H1 (cell line): ENCODE measurements around the gene RDH16. TPM values are rescaled to one million over a fixed set of nuclear protein-coding genes. Genes with fewer than 3 reads are reported as not detected.

Source experiments
- CTCF ChIA-PET: fragments of 300-600 bp; sonication (Branson Sonifier 250); formaldehyde crosslinking; loops from one replicate; lab custom pipeline; 2021; ENCODE audit not compliant: partially characterized antibody; lab: Charles Lee
- POLR2A ChIA-PET: fragments of 300-600 bp; sonication (Branson Sonifier 250); formaldehyde crosslinking; loops from one replicate; lab custom pipeline; 2021; ENCODE audit warnings: inconsistent platforms; ENCODE audit not compliant: partially characterized antibody; lab: Charles Lee
- DNase-seq, 2 experiments: peaks; one replicate each; pipeline versions ENCODE4 v3.0.0 to v3.0.0-alpha.2; 2010 to 2022; ENCODE audit warnings: low spot score in 2 of 2, low read depth in 1 of 2, mixed read lengths in 1 of 2
- FAIRE-seq: peaks from 2 replicates; lab custom pipeline; 2011; peaks lifted over from hg19 to GRCh38; lab: Jason Lieb, UNC
- H2AFZ ChIP-seq: 2 replicates; pipeline ENCODE4 v1.8.1; 2012; ENCODE audit warnings: low read length, inconsistent platforms
- H2AK5ac ChIP-seq: 2 replicates; pipeline ENCODE4 v1.6.1; 2013; ENCODE audit warnings: low read depth, low read length
- H2BK120ac ChIP-seq: replicated peaks from 2 replicates; pipeline ENCODE3; 2013; ENCODE audit warnings: low read depth, low read length, inconsistent platforms
- H2BK12ac ChIP-seq: 2 replicates; pipeline ENCODE4 v1.6.1; 2013; ENCODE audit warnings: low read depth, low read length
- H2BK15ac ChIP-seq: 2 replicates; pipeline ENCODE4 v1.6.1; 2013; ENCODE audit warnings: low read length
- H2BK20ac ChIP-seq: 2 replicates; pipeline ENCODE4 v1.6.1; 2013; ENCODE audit warnings: low read length
- H2BK5ac ChIP-seq: 2 replicates; pipeline ENCODE4 v1.6.1; 2013; ENCODE audit warnings: low read depth, low read length
- H3K14ac ChIP-seq: 2 replicates; pipeline ENCODE4 v1.6.1; 2013; ENCODE audit warnings: inconsistent platforms; ENCODE audit not compliant: insufficient read length
- H3K18ac ChIP-seq: 2 replicates; pipeline ENCODE4 v1.6.1; 2013; ENCODE audit warnings: low read length; ENCODE audit errors: extremely low read depth
- H3K23ac ChIP-seq: 2 replicates; pipeline ENCODE4 v1.6.1; 2013; ENCODE audit warnings: inconsistent platforms; ENCODE audit not compliant: insufficient read length
- H3K23me2 ChIP-seq: 2 replicates; pipeline ENCODE4 v1.6.1; 2013; ENCODE audit warnings: low read depth, low read length
- H3K27ac ChIP-seq: 2 replicates; pipeline ENCODE4 v1.6.1; 2011; ENCODE audit warnings: low read depth, low read length, inconsistent platforms
- H3K27me3 ChIP-seq, 4 experiments: replicated peaks in 1 of 4; 1 replicate in 1 of 4; 2 replicates in 3 of 4; pipeline versions ENCODE4 v1.6.1 to v1.8.1; 2011 to 2013; ENCODE audit warnings: low read length in 3 of 4, mild to moderate bottlenecking in 3 of 4, inconsistent platforms in 2 of 4, mixed read lengths in 2 of 4, moderate library complexity in 1 of 4; ENCODE audit not compliant: control insufficient read depth in 3 of 4, insufficient read depth in 3 of 4; ENCODE audit errors: extremely low read depth in 1 of 4
- H3K36me3 ChIP-seq, 4 experiments: 2 replicates each; pipeline versions ENCODE4 v1.6.1 to v1.8.1; 2011 to 2013; ENCODE audit warnings: mild to moderate bottlenecking in 4 of 4, low read length in 3 of 4, moderate library complexity in 2 of 4, control low read depth in 1 of 4, inconsistent platforms in 1 of 4; ENCODE audit not compliant: insufficient read depth in 4 of 4, control insufficient read depth in 2 of 4
- H3K4ac ChIP-seq: replicated peaks from 2 replicates; pipeline ENCODE3; 2013; ENCODE audit warnings: low read length, low read depth, mixed read lengths, inconsistent platforms; ENCODE audit not compliant: insufficient read length
- H3K4me1 ChIP-seq, 4 experiments: replicated peaks in 1 of 4; 1 replicate in 1 of 4; 2 replicates in 3 of 4; pipeline versions ENCODE4 v1.6.1 to v1.8.1; 2011 to 2013; ENCODE audit warnings: low read length in 3 of 4, inconsistent platforms in 2 of 4, mixed read lengths in 1 of 4; ENCODE audit not compliant: insufficient read depth in 4 of 4, control insufficient read depth in 3 of 4
- H3K4me2 ChIP-seq, 2 experiments: 2 replicates each; pipeline versions ENCODE4 v1.6.1 to v1.8.1; 2011 to 2013; ENCODE audit warnings: low read depth in 2 of 2, low read length in 2 of 2, control low read depth in 1 of 2, inconsistent platforms in 1 of 2, mild to moderate bottlenecking in 1 of 2; ENCODE audit not compliant: insufficient read depth in 1 of 2
- H3K4me3 ChIP-seq, 4 experiments: fragments of 200-600, 300-600 bp in 1 of 4; sonication (generic), shearing (Covaris generic), sonication (Bioruptor Twin) in 1 of 4; 2 replicates each; pipeline versions ENCODE4 v1.5.1 to v1.8.1; 2011 to 2016; ENCODE audit warnings: low read length in 4 of 4, low read depth in 3 of 4, control low read depth in 2 of 4, inconsistent platforms in 2 of 4, mild to moderate bottlenecking in 2 of 4, mixed read lengths in 1 of 4, moderate library complexity in 1 of 4; ENCODE audit not compliant: insufficient read depth in 2 of 4; ENCODE audit errors: extremely low read depth in 1 of 4
- H3K56ac ChIP-seq: replicated peaks from 2 replicates; pipeline ENCODE3; 2013; ENCODE audit warnings: low read depth, mild to moderate bottlenecking, mixed read lengths, low read length, inconsistent platforms; ENCODE audit not compliant: insufficient read length
- H3K79me1 ChIP-seq: 2 replicates; pipeline ENCODE4 v1.6.1; 2013; ENCODE audit warnings: low read depth, low read length, control low read depth
- H3K79me2 ChIP-seq, 2 experiments: 2 replicates each; pipeline versions ENCODE4 v1.6.1 to v1.8.1; 2012 to 2013; ENCODE audit warnings: low read length in 2 of 2, mild to moderate bottlenecking in 2 of 2, inconsistent platforms in 1 of 2; ENCODE audit not compliant: insufficient read depth in 2 of 2, control insufficient read depth in 1 of 2
- H3K9ac ChIP-seq, 4 experiments: replicated peaks in 1 of 4; 1 replicate in 1 of 4; 2 replicates in 3 of 4; pipeline versions ENCODE4 v1.6.1 to v1.8.1; 2011 to 2013; ENCODE audit warnings: low read depth in 3 of 4, low read length in 3 of 4, control low read depth in 2 of 4, mild to moderate bottlenecking in 2 of 4, moderate library complexity in 2 of 4, inconsistent platforms in 1 of 4; ENCODE audit errors: extremely low read depth in 1 of 4
- H3K9me3 ChIP-seq, 2 experiments: 2 replicates each; pipeline versions ENCODE4 v1.6.1 to v1.8.1; 2012 to 2013; ENCODE audit warnings: mild to moderate bottlenecking in 2 of 2, moderate library complexity in 2 of 2, control low read depth in 1 of 2, inconsistent platforms in 1 of 2, low read depth in 1 of 2, low read length in 1 of 2, mixed read lengths in 1 of 2; ENCODE audit not compliant: insufficient read depth in 2 of 2
- H4K20me1 ChIP-seq, 2 experiments: replicated peaks in 1 of 2; 2 replicates each; pipeline versions ENCODE3 to v1.8.1; 2011 to 2013; ENCODE audit warnings: inconsistent platforms in 2 of 2, low read length in 2 of 2, mild to moderate bottlenecking in 1 of 2; ENCODE audit not compliant: insufficient read depth in 2 of 2, control insufficient read depth in 1 of 2
- H4K5ac ChIP-seq: 2 replicates; pipeline ENCODE4 v1.6.1; 2013; ENCODE audit warnings: low read length, low read depth, mixed read lengths, inconsistent platforms; ENCODE audit not compliant: insufficient read length
- H4K8ac ChIP-seq: 2 replicates; pipeline ENCODE4 v1.8.0; 2013; ENCODE audit warnings: mild to moderate bottlenecking, moderate library complexity, low read length, inconsistent platforms; ENCODE audit not compliant: insufficient read depth; ENCODE audit errors: extremely low read depth
- H4K91ac ChIP-seq: replicated peaks from 2 replicates; pipeline ENCODE3; 2013; ENCODE audit warnings: low read length, mixed read lengths, inconsistent platforms; ENCODE audit not compliant: insufficient read length
- ASH2L ChIP-seq: fragments of 200-600, 300-600 bp; sonication (generic); IDR thresholded peaks from one replicate; pipeline ENCODE4 v1.7.1; 2017; ENCODE audit warnings: low read length
- CHD2 ChIP-seq: IDR thresholded peaks from 2 replicates; pipeline ENCODE4 v1.6.1; 2012; ENCODE audit warnings: low read length, improper control_type of control experiment
- EZH2 ChIP-seq: fragments of 200-600 bp; sonication (generic); IDR thresholded peaks from 2 replicates; pipeline ENCODE4 v1.7.1; 2012; ENCODE audit warnings: low read depth, mild to moderate bottlenecking, moderate library complexity, low read length, inconsistent platforms; ENCODE audit not compliant: severe bottlenecking
- HDAC2 ChIP-seq, 2 experiments: fragments of 300-600 bp in 1 of 2; sonication (generic) in 1 of 2; IDR thresholded peaks; 2 replicates each; pipeline ENCODE4 v1.6.1; 2011 to 2012; ENCODE audit warnings: low read depth in 2 of 2, low read length in 2 of 2, mild to moderate bottlenecking in 2 of 2, moderate library complexity in 2 of 2, borderline replicate concordance in 1 of 2, inconsistent platforms in 1 of 2
- KDM4A ChIP-seq: IDR thresholded peaks from one replicate; pipeline ENCODE4 v1.7.1; 2012; ENCODE audit warnings: low read depth, mild to moderate bottlenecking, moderate library complexity, low read length, inconsistent platforms; ENCODE audit not compliant: severe bottlenecking
- KDM5A ChIP-seq: fragments of 200-600 bp; IDR thresholded peaks from 2 replicates; pipeline ENCODE4 v1.7.1; 2012; ENCODE audit warnings: mild to moderate bottlenecking, low read length, inconsistent platforms, mixed read lengths
- NANOG ChIP-seq: IDR thresholded peaks from 2 replicates; pipeline ENCODE4 v1.6.1; 2011; ENCODE audit warnings: low read length, low read depth, mild to moderate bottlenecking, inconsistent platforms; ENCODE audit not compliant: insufficient read depth, poor library complexity, severe bottlenecking
- PHF8 ChIP-seq: fragments of 200-600 bp; sonication (generic); conservative IDR thresholded peaks from 2 replicates; pipeline ENCODE4 v1.7.1; 2012; ENCODE audit warnings: low read depth, mild to moderate bottlenecking, inconsistent platforms, low read length, moderate library complexity
- RAD21 ChIP-seq, 2 experiments: IDR thresholded peaks in 1 of 2; conservative IDR thresholded peaks in 1 of 2; 2 replicates each; pipeline ENCODE4 v1.6.1; 2011; ENCODE audit warnings: low read depth in 2 of 2, low read length in 2 of 2, improper control_type of control experiment in 1 of 2, inconsistent platforms in 1 of 2, mild to moderate bottlenecking in 1 of 2, moderate library complexity in 1 of 2
- SP1 ChIP-seq: IDR thresholded peaks from 2 replicates; pipeline ENCODE4 v1.6.1; 2011; ENCODE audit warnings: low read depth, low read length
- SRF ChIP-seq: IDR thresholded peaks from 2 replicates; pipeline ENCODE4 v1.6.1; 2011; ENCODE audit warnings: mild to moderate bottlenecking, low read depth, low read length, moderate library complexity
- ZNF274 ChIP-seq: IDR thresholded peaks from 2 replicates; pipeline ENCODE4 v1.7.0; 2012; ENCODE audit warnings: low read length, borderline replicate concordance; ENCODE audit errors: extremely low read depth
- WGBS, 2 experiments: shearing (Covaris generic) in 1 of 2; methylation state at CpG; one replicate each; pipeline versions ENCODE4 v1.1.6 to v1.1.7; 2013 to 2015; ENCODE audit warnings: low lambda C conversion rate in 2 of 2, mixed read lengths in 2 of 2, inconsistent platforms in 1 of 2, low coverage in 1 of 2, missing lambda C conversion rate in 1 of 2; ENCODE audit not compliant: insufficient replicate concordance in 2 of 2, insufficient coverage in 1 of 2, insufficient read length in 1 of 2; ENCODE audit errors: extremely low coverage in 1 of 2, missing lambda C conversion rate in 1 of 2; 5-methylcytosine and 5-hydroxymethylcytosine counted together
- polyA plus RNA-seq, 7 experiments: library from polyadenylated mRNA; depleted of rRNA in 3 of 7; stranded (reverse) in 5 of 7; unstranded in 2 of 7; fragments of >200 nt in 5 of 7; fragments of 200-250 nt in 2 of 7; gene quantifications; 1 replicate in 5 of 7; 2 replicates in 1 of 7; 4 replicates in 1 of 7; pipeline versions ENCODE4 v1.2.1 to v1.2.3, GENCODE V29; 2011 to 2013; ENCODE audit warnings: missing spikeins in 2 of 7, mixed read lengths in 2 of 7
- total RNA-seq: library from RNA; stranded (reverse); fragmentation: NEBNext Ultra II Directional; extraction: Animal tissue kit (Norgen Biotek cat#: 25700); gene quantifications from 2 replicates; pipeline ENCODE4 v1.2.1, GENCODE V29; 2021
- TF ChIP-seq, protein P1 (sequence below): IDR thresholded peaks from 2 replicates; pipeline ENCODE4 v1.6.1; 2012; ENCODE audit warnings: inconsistent platforms

RDH16 gene
- total and polyA plus RNA-seq, 2 of the 8 experiments (the other 6 are each of a cell fraction or from before 2014, with no cell fraction given): 0.30 to 0.79 TPM

DNA sequence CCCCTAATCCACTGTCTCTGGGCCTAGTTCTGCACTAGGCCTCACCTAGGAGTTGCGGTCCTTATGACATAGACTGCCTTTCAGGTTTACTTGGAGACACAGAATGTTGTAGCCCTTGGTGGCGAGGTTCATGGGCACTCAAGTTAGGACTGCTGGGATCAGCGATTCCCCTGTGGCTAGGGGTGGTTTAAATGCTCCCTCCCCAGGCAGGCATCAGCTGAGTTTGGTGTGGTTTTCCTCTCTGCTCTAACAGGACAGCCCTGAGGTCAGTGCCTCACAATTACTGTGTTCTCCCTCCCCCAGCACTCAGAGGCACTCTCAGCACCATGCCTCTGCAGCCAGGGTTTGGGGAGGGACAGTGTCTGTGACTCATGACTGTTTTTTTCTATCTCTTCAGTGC lies 22.2 kb upstream of the RDH16 start:
- Histone ChIP-seq H3K18ac (no peak overlapping the region; the same call in 1 of the 2 replicates), H4K5ac (no peak overlapping the region), H4K8ac (no peak overlapping the region), H2BK20ac (no peak overlapping the region), H3K36me3 (no peaks in the 10 kb centered on the region), H2BK15ac (no peak overlapping the region), H3K23me2 (no peaks in the 10 kb centered on the region), H3K4ac (no peak overlapping the region), H3K23ac (no peak overlapping the region), H3K56ac (no peak overlapping the region), H2BK5ac (no peak overlapping the region), H3K9ac (no peak overlapping the region), H3K4me2 (no peak overlapping the region), H2BK12ac (no peak overlapping the region), H3K4me1 (no peaks in the 10 kb centered on the region), H3K4me3 (no peak overlapping the region), H3K79me2 (no peaks in the 10 kb centered on the region), H3K14ac (no peak overlapping the region), H3K79me1 (no peaks in the 10 kb centered on the region), H2AK5ac (no peak overlapping the region), H3K9me3 (no peaks in the 10 kb centered on the region), H3K27ac (no peak overlapping the region), H2AFZ (no peak overlapping the region), H4K91ac (no peak overlapping the region), H3K27me3 (no peaks in the 10 kb centered on the region), H2BK120ac (no peak overlapping the region), H4K20me1 (no peaks in the 10 kb centered on the region)
- FAIRE-seq (no peak), DNase-seq (peak in 1 of 2 experiments; percentile 27)
- ChIA-PET CTCF (interaction anchor here (1.1 to 1.4 kb wide), 3 partner anchors 8 to 166 kb away, joined by 3 to 9 read pairs (median 3); no protein-coding TSS in a partner anchor), POLR2A (interaction anchor here (1.0 kb wide), 1 partner anchor 26 kb away, joined by 4 read pairs; the partner anchor contains the start of gene ZBTB39)
- WGBS, 2 experiments: 97% methylated on average over 3 of the region's 3 CpGs; no CpG with 5 or more reads in 1 of the 2 experiments
- TF ChIP-seq ZNF274 (no peak), PHF8 (no peak), ASH2L (no peak), KDM4A (no peak), SRF (no peak), NANOG (no peak), CHD2 (no peak), EZH2 (no peak), RAD21 (IDR thresholded peaks at IDR 0.05 in 1 of 2, conservative IDR thresholded peaks at IDR 0.05 in 1 of 2; ENCODE audit: low read depth in 2 of 2, low read length in 2 of 2) (no peak), KDM5A (no peak), HDAC2 (IDR thresholded peaks at IDR 0.05; ENCODE audit: borderline replicate concordance in 1 of 2, low read depth in 2 of 2, low read length in 2 of 2) (no peak), SP1 (no peak)
- TF ChIP-seq, protein P1, sequence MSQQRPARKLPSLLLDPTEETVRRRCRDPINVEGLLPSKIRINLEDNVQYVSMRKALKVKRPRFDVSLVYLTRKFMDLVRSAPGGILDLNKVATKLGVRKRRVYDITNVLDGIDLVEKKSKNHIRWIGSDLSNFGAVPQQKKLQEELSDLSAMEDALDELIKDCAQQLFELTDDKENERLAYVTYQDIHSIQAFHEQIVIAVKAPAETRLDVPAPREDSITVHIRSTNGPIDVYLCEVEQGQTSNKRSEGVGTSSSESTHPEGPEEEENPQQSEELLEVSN: no peak
